ENCODE results near the gene C6orf89. TPM values are rescaled to one million over a fixed set of nuclear protein-coding genes. Genes with fewer than 3 reads are reported as not detected.

C6orf89 gene
- total and polyA plus RNA-seq, 2 of the 13 experiments (the other 11 are each of a cell fraction or from before 2014, with no cell fraction given), result 22.1 to 32.2 TPM

DNA sequence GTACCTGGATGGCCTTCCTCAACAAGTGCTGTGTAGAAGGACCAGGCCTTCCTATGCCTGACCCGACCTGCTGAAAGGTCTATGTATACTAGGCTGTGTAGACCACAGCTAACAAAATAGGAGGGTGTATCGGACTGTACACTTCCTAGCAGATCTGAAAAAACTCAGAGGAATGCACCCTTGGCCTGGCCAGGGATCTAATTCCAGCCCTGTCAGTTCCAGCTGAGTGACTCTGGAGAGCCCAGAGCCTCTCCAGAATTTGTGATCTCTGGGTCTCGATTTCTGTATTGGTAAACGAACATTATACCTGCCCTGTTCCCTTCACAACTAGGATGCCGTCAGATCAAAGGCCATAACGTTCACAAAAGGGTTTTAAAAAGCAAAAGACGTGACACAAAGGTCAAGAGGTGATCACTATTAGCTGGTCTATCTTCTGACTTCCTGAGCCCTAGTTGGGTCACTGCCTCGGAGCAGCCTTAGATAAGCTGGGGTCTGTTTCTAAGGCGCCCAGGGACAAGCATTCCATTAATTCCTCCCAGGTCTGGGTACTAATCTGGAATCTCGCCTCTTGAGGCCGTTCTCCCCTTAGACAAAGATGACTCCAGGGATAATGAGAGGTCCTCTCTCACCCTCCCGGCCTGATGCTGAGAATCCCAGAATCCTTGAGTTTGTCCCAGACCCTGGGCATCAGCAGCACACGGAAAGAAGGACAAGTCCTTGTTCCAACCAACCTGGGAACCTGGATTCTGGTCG is 86.3 kb downstream of the C6orf89 start:
- FAIRE-seq, result no peak
- Histone ChIP-seq H3K9ac (ENCODE audit: insufficient read depth, low read depth, low read length) (no peak overlapping the region), H3K27me3 (ENCODE audit: control insufficient read depth in 1 of 2, insufficient read depth in 2 of 2, low read length in 2 of 2) (no peaks in the 10 kb centered on the region), H3K4me2 (ENCODE audit: low read depth, low read length) (no peak overlapping the region), H3K9me3 (ENCODE audit: low read length) (no peaks in the 10 kb centered on the region), H3K4me3 (replicated peaks in 1 of 3; ENCODE audit: insufficient read depth in 1 of 3, low read depth in 2 of 3, low read length in 3 of 3) (no peak overlapping the region), H3K79me2 (ENCODE audit: insufficient read depth, low read length) (no peaks in the 10 kb centered on the region), H4K20me1 (ENCODE audit: insufficient read depth, low read length) (no peaks in the 10 kb centered on the region), H3K27ac (ENCODE audit: extremely low read length, insufficient read depth, low read length) (no peak overlapping the region), H3K36me3 (replicated peaks in 1 of 2; ENCODE audit: control insufficient read depth in 1 of 2, insufficient read depth in 2 of 2, low read length in 2 of 2) (peaks cover 77 to 98% of the 10 kb centered on the region in 2 experiments), H2AFZ (ENCODE audit: low read length) (no peak overlapping the region), H3K4me1 (ENCODE audit: insufficient read depth, low read length) (no peaks in the 10 kb centered on the region)
- no TSS peak for BruUV-seq (replicated peaks)
- intact Hi-C loops (cut with micrococcal nuclease; ENCODE audit: unreplicated experiment), result no loop called here
- ChIA-PET CTCF (ENCODE audit: low intra/inter-chr PET ratio, low total read pairs) (no interaction called here), POLR2A (no interaction called here)
- 92% methylated on average over 14 of the region's 14 CpGs for WGBS (ENCODE audit: low lambda C conversion rate)
- TF ChIP-seq ZNF441 (CRISPR knock-in tag; IDR thresholded peaks at IDR 0.05; ENCODE audit: borderline replicate concordance), result no peak
- no peak for TF ChIP-seq EED (CRISPR knock-in tag; IDR thresholded peaks at IDR 0.05)
- TF ChIP-seq, protein P1, sequence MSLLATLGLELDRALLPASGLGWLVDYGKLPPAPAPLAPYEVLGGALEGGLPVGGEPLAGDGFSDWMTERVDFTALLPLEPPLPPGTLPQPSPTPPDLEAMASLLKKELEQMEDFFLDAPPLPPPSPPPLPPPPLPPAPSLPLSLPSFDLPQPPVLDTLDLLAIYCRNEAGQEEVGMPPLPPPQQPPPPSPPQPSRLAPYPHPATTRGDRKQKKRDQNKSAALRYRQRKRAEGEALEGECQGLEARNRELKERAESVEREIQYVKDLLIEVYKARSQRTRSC (CRISPR knock-in tag; IDR thresholded peaks at IDR 0.05; ENCODE audit: low read depth), result no peak
- TF ChIP-seq, protein P2, sequence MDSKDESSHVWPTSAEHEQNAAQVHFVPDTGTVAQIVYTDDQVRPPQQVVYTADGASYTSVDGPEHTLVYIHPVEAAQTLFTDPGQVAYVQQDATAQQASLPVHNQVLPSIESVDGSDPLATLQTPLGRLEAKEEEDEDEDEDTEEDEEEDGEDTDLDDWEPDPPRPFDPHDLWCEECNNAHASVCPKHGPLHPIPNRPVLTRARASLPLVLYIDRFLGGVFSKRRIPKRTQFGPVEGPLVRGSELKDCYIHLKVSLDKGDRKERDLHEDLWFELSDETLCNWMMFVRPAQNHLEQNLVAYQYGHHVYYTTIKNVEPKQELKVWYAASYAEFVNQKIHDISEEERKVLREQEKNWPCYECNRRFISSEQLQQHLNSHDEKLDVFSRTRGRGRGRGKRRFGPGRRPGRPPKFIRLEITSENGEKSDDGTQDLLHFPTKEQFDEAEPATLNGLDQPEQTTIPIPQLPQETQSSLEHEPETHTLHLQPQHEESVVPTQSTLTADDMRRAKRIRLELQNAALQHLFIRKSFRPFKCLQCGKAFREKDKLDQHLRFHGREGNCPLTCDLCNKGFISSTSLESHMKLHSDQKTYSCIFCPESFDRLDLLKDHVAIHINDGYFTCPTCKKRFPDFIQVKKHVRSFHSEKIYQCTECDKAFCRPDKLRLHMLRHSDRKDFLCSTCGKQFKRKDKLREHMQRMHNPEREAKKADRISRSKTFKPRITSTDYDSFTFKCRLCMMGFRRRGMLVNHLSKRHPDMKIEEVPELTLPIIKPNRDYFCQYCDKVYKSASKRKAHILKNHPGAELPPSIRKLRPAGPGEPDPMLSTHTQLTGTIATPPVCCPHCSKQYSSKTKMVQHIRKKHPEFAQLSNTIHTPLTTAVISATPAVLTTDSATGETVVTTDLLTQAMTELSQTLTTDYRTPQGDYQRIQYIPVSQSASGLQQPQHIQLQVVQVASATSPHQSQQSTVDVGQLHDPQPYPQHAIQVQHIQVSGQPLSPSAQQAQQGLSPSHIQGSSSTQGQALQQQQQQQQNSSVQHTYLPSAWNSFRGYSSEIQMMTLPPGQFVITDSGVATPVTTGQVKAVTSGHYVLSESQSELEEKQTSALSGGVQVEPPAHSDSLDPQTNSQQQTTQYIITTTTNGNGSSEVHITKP (CRISPR knock-in tag; IDR thresholded peaks at IDR 0.05; ENCODE audit: low read depth), result no peak
- TF ChIP-seq ZNF709 (CRISPR knock-in tag; IDR thresholded peaks at IDR 0.05), result no peak
- TF ChIP-seq KAT7 (CRISPR knock-in tag; IDR thresholded peaks at IDR 0.05; ENCODE audit: borderline replicate concordance), result no peak
- no peak for TF ChIP-seq CBX5 (CRISPR knock-in tag; IDR thresholded peaks at IDR 0.05; ENCODE audit: borderline replicate concordance)
- no peak for TF ChIP-seq MED1 (CRISPR knock-in tag; IDR thresholded peaks at IDR 0.05)
- no peak for TF ChIP-seq ZNF17 (CRISPR knock-in tag; IDR thresholded peaks at IDR 0.05)
- TF ChIP-seq GFI1 (CRISPR knock-in tag; IDR thresholded peaks at IDR 0.05; ENCODE audit: borderline replicate concordance), result no peak
- no peak for TF ChIP-seq KDM1A (CRISPR knock-in tag; IDR thresholded peaks at IDR 0.05)
- no peak for TF ChIP-seq ZFP82 (CRISPR knock-in tag; IDR thresholded peaks at IDR 0.05; ENCODE audit: borderline replicate concordance)
- no peak for TF ChIP-seq ZNF264 (CRISPR knock-in tag; IDR thresholded peaks at IDR 0.05)
- no peak for TF ChIP-seq RAD51 (IDR thresholded peaks at IDR 0.05; ENCODE audit: borderline replicate concordance)
- no peak for TF ChIP-seq AGO1 (IDR thresholded peaks at IDR 0.05; ENCODE audit: low read depth, low read length, poor library complexity, severe bottlenecking)
- in situ Hi-C loops (cut with HindIII; ENCODE audit: extremely low pct_ligation_motif_present, low pct_unique_long_range_greater_than_20kb), result no loop called here
- no peak for ATAC-seq
- DNase-seq (ENCODE audit: low spot score), result no peak

All from HepG2 (cell line).